ENCODE results near the gene ACAP3.

The ACAP3 gene

DNA sequence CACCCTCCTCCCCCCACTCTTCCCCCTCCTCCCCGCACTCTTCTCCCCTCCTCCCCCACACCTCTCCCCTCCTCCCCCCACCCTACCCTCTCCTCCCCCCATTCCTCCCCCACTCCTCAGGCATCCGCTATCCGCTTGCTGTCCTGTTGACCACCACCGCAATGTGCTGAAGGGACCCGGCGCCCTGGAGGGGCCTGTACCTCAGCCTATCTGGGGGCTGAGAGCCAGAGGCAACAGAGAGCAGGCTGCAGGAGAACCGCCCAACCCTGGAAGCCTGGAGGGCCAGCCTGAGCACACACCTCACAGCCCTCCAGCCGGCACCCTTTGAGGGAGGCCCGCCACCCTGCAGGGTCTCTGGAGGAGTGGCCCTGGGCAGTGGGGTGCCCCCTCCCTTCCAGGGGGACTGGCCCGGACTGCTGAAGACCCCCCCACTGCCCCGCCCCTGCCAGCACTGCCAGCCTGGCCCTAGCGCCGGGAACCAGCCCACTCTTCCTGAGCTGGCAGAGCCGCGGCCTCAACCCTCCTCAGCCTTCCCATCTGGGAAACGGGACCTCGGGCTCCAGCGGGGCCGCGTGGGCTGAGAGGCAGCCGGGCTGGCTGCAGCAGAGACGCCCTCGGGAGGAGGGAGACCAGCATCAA is 62.4 kb downstream of the ACAP3 start:
- TF ChIP-seq TAF1 (IDR thresholded peaks at IDR 0.05; ENCODE audit: low read depth) (no peak), TCF12 (IDR thresholded peaks at IDR 0.05; ENCODE audit: low read depth) (no peak)

DNA sequence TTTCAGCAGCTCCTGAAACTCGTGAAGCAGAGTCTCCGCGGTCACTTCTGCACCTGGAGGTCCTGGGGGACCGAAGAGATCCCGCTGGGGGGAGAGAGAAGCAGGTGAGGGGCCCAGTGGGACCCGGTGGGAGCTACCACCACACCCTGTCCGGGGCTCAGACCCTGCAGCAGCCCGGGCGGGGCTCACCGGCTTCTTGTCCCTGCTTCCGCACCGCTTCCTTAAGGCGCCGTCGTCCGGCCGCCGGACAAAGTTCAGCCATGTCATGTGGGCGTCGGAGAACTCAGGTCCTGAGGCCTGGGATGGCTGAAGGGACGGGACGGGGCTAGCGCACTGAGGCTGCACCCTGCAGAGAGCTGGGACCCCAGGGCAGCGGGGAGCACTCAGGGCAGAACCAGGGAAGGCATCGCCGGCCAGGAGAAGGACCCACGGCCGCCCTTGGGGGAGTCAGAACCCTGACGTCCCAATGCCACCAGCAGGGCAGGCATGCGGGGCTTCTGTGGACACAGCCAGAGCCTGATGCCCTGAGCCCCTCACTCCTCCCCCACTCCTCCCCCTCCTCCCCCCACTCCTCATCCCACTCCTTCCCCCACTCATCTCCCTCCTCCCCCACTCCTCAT is 63.4 kb downstream of the ACAP3 start:
- TF ChIP-seq TAF1 (IDR thresholded peaks at IDR 0.05; ENCODE audit: low read depth) (no peak), ZBTB7A (IDR thresholded peaks at IDR 0.05; ENCODE audit: low read depth) (no peak), EP300 (IDR thresholded peaks at IDR 0.05; ENCODE audit: borderline replicate concordance) (no peak), EGR1 (IDR thresholded peaks at IDR 0.05) (no peak), CREB1 (IDR thresholded peaks at IDR 0.05; ENCODE audit: low read depth) (no peak), NFIC (IDR thresholded peaks at IDR 0.05) (no peak), CEBPB (IDR thresholded peaks at IDR 0.05) (no peak), TCF12 (IDR thresholded peaks at IDR 0.05; ENCODE audit: low read depth) (no peak), TEAD4 (IDR thresholded peaks at IDR 0.05) (no peak), RAD21 (IDR thresholded peaks at IDR 0.05; ENCODE audit: low read depth) (no peak), YY1 (IDR thresholded peaks at IDR 0.05; ENCODE audit: low read depth) (no peak), FOXM1 (IDR thresholded peaks at IDR 0.05; ENCODE audit: borderline replicate concordance, low read depth) (no peak)
- TF ChIP-seq, protein P1, sequence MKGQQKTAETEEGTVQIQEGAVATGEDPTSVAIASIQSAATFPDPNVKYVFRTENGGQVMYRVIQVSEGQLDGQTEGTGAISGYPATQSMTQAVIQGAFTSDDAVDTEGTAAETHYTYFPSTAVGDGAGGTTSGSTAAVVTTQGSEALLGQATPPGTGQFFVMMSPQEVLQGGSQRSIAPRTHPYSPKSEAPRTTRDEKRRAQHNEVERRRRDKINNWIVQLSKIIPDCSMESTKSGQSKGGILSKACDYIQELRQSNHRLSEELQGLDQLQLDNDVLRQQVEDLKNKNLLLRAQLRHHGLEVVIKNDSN (IDR thresholded peaks at IDR 0.05) = no peak
- TF ChIP-seq, protein P2, sequence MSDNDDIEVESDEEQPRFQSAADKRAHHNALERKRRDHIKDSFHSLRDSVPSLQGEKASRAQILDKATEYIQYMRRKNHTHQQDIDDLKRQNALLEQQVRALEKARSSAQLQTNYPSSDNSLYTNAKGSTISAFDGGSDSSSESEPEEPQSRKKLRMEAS (IDR thresholded peaks at IDR 0.05) = no peak
- TF ChIP-seq, protein P3, sequence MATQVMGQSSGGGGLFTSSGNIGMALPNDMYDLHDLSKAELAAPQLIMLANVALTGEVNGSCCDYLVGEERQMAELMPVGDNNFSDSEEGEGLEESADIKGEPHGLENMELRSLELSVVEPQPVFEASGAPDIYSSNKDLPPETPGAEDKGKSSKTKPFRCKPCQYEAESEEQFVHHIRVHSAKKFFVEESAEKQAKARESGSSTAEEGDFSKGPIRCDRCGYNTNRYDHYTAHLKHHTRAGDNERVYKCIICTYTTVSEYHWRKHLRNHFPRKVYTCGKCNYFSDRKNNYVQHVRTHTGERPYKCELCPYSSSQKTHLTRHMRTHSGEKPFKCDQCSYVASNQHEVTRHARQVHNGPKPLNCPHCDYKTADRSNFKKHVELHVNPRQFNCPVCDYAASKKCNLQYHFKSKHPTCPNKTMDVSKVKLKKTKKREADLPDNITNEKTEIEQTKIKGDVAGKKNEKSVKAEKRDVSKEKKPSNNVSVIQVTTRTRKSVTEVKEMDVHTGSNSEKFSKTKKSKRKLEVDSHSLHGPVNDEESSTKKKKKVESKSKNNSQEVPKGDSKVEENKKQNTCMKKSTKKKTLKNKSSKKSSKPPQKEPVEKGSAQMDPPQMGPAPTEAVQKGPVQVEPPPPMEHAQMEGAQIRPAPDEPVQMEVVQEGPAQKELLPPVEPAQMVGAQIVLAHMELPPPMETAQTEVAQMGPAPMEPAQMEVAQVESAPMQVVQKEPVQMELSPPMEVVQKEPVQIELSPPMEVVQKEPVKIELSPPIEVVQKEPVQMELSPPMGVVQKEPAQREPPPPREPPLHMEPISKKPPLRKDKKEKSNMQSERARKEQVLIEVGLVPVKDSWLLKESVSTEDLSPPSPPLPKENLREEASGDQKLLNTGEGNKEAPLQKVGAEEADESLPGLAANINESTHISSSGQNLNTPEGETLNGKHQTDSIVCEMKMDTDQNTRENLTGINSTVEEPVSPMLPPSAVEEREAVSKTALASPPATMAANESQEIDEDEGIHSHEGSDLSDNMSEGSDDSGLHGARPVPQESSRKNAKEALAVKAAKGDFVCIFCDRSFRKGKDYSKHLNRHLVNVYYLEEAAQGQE (IDR thresholded peaks at IDR 0.05; ENCODE audit: low read depth) = no peak

DNA sequence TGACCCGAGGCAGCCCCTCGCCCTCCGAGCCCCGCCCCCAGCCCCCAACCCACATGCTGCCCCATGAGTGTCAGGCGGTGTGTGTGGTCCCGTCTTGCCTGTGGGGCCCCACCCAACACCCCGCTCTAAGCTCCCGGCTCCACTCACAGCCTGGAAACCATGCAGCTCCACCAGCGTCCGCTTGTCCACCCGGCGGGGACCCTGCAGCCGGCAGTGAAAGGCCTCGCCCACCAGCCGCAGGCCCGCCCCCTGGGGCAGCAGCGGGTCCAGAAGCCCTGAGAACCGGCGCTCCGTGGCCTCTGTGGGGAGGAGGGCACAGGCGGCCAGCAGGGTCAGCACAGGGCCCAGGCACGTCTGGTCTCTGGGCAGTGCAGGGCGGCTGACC is 63.9 kb downstream of the ACAP3 start:
- TF ChIP-seq FOXM1 (IDR thresholded peaks at IDR 0.05; ENCODE audit: borderline replicate concordance, low read depth) (no peak), RAD21 (IDR thresholded peaks at IDR 0.05; ENCODE audit: low read depth) (no peak), TCF12 (IDR thresholded peaks at IDR 0.05; ENCODE audit: low read depth) (no peak), NFIC (IDR thresholded peaks at IDR 0.05) (no peak), CREB1 (IDR thresholded peaks at IDR 0.05; ENCODE audit: low read depth) (no peak), ZBTB7A (IDR thresholded peaks at IDR 0.05; ENCODE audit: low read depth) (no peak), YY1 (IDR thresholded peaks at IDR 0.05; ENCODE audit: low read depth) (no peak), TEAD4 (IDR thresholded peaks at IDR 0.05) (no peak)
- TF ChIP-seq, protein P2 (IDR thresholded peaks at IDR 0.05) = no peak
- TF ChIP-seq, protein P3 (IDR thresholded peaks at IDR 0.05; ENCODE audit: low read depth) = no peak
- TF ChIP-seq, protein P1 (IDR thresholded peaks at IDR 0.05) = no peak

DNA sequence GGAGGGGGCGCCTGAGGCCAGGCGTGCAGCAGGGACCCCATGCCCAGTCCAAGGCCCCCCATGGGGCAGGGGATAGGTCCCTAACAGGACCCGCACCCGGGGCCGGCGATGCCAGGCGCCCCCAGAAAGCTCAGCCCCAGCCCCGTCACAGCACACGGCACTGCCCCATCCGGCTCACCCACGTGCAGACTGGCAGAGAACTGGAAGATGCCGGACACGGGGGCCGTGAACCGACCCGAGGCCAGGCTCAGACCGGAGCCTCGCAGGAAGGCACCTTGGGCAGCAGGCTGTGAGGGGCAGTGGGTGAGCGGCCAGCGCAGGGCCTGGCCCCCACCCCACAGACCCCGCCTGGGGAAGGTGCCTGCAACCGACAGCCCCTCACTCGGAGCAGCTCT is 64.5 kb downstream of the ACAP3 start:
- TF ChIP-seq EGR1 (IDR thresholded peaks at IDR 0.05) (no peak), ZBTB7A (IDR thresholded peaks at IDR 0.05; ENCODE audit: low read depth) (no peak), TEAD4 (IDR thresholded peaks at IDR 0.05) (no peak), CEBPB (IDR thresholded peaks at IDR 0.05) (no peak), TAF1 (IDR thresholded peaks at IDR 0.05; ENCODE audit: low read depth) (no peak), FOXM1 (IDR thresholded peaks at IDR 0.05; ENCODE audit: borderline replicate concordance, low read depth) (no peak), EP300 (IDR thresholded peaks at IDR 0.05; ENCODE audit: borderline replicate concordance) (no peak), CREB1 (IDR thresholded peaks at IDR 0.05; ENCODE audit: low read depth) (no peak), RAD21 (IDR thresholded peaks at IDR 0.05; ENCODE audit: low read depth) (no peak), YY1 (IDR thresholded peaks at IDR 0.05; ENCODE audit: low read depth) (no peak), TCF12 (IDR thresholded peaks at IDR 0.05; ENCODE audit: low read depth) (no peak), NFIC (IDR thresholded peaks at IDR 0.05) (no peak)
- TF ChIP-seq, protein P1 (IDR thresholded peaks at IDR 0.05) = no peak
- TF ChIP-seq, protein P2 (IDR thresholded peaks at IDR 0.05) = no peak
- TF ChIP-seq, protein P3 (IDR thresholded peaks at IDR 0.05; ENCODE audit: low read depth) = no peak

All from Ishikawa (cell line).